ENCODE data around the gene MTMR6.
"Not testable (repeated sequence)": the region's sequence is repeated elsewhere in the genome, so short reads cannot be mapped to it uniquely, and the experiment has no call there.

The MTMR6 gene

GRCh38 chr13:25286969-25287961 is at the start of gene MTMR6:
TSS of gene MTMR6 (minus strand) at chr13:25287488. CDS start at chr13:25287247, 241 bp downstream.
- peak; percentile 87 for DNase-seq (ENCODE audit: low spot score)

- DNase-seq (ENCODE audit: low spot score): no peak
Observed at GRCh38 chr13:25335856-25336255, 48.6 kb upstream of the MTMR6 start.

- DNase-seq (ENCODE audit: low spot score): no peak
Observed at GRCh38 chr13:25330541-25330940, 43.3 kb upstream of the MTMR6 start.

GRCh38 chr13:25329706-25330105 is 42.4 kb upstream of the MTMR6 start:
- DNase-seq (ENCODE audit: low spot score): no peak

- no peak for DNase-seq (ENCODE audit: low spot score)
Observed at GRCh38 chr13:25324100-25324499, 36.8 kb upstream of the MTMR6 start.

- DNase-seq (ENCODE audit: low spot score): no peak
Observed at GRCh38 chr13:25319771-25320170, 32.5 kb upstream of the MTMR6 start.

GRCh38 chr13:25318946-25319345 is 31.7 kb upstream of the MTMR6 start:
- DNase-seq (ENCODE audit: low spot score): not testable (repeated sequence)

- DNase-seq (ENCODE audit: low spot score): no peak
Observed at GRCh38 chr13:25310891-25311290, 23.6 kb upstream of the MTMR6 start.

- DNase-seq (ENCODE audit: low spot score): no peak
Observed at GRCh38 chr13:25306671-25307464, 19.6 kb upstream of the MTMR6 start.

- DNase-seq (ENCODE audit: low spot score): no peak
Observed at GRCh38 chr13:25302121-25302520, 14.8 kb upstream of the MTMR6 start.

GRCh38 chr13:25301347-25302113 is 14.2 kb upstream of the MTMR6 start, which contains the start of gene NUP58:
TSS of gene NUP58 (plus strand) at chr13:25301625. CDS start at chr13:25301774, 149 bp downstream.
- DNase-seq (ENCODE audit: low spot score): peak; percentile 92

- DNase-seq (ENCODE audit: low spot score): peak; percentile 23
Observed at GRCh38 chr13:25300861-25301346, 13.6 kb upstream of the MTMR6 start.

- no peak for DNase-seq (ENCODE audit: low spot score)
Observed at GRCh38 chr13:25295701-25296100, 8.4 kb upstream of the MTMR6 start.

GRCh38 chr13:25295228-25295627 is 7.9 kb upstream of the MTMR6 start:
- no peak for DNase-seq (ENCODE audit: low spot score)

GRCh38 chr13:25292301-25292700 is 5.0 kb upstream of the MTMR6 start:
- no peak for DNase-seq (ENCODE audit: low spot score)

GRCh38 chr13:25291691-25292090 is 4.4 kb upstream of the MTMR6 start:
- no peak for DNase-seq (ENCODE audit: low spot score)

- no peak for DNase-seq (ENCODE audit: low spot score)
Observed at GRCh38 chr13:25288966-25289365, 1.7 kb upstream of the MTMR6 start.

GRCh38 chr13:25286308-25286968 is 850 bp downstream of the MTMR6 start:
- DNase-seq (ENCODE audit: low spot score): peak; percentile 40

GRCh38 chr13:25281935-25282332 is 5.4 kb downstream of the MTMR6 start:
- no peak for DNase-seq (ENCODE audit: low spot score)

- no peak for DNase-seq (ENCODE audit: low spot score)
Observed at GRCh38 chr13:25281193-25281934, 5.9 kb downstream of the MTMR6 start.
